ENCODE measurements around the gene FAM217A.

FAM217A gene

GRCh38 chr6:4067673-4068072 lies 11.3 kb downstream of the FAM217A start:
- no peaks in the 10 kb centered on the region for H3K9me3 ChIP-seq (ENCODE audit: low read length)
- H3F3A ChIP-seq (ENCODE audit: insufficient read depth, low read length): no peaks in the 10 kb centered on the region
- TF ChIP-seq CTCF (IDR thresholded peaks at IDR 0.05; ENCODE audit: low read length): no peak
- no peaks in the 10 kb centered on the region for H3K79me2 ChIP-seq (ENCODE audit: insufficient read depth, low read length)
- H3K9ac ChIP-seq (ENCODE audit: low read length): no peak overlapping the region
- H3K36me3 ChIP-seq (ENCODE audit: insufficient read depth, low read length): peaks cover 32% of the 10 kb centered on the region
- no peak overlapping the region for H3K4me3 ChIP-seq (ENCODE audit: low read depth, low read length, poor library complexity, severe bottlenecking)
- H3K4me1 ChIP-seq (ENCODE audit: insufficient read depth, low read length, severe bottlenecking): no peaks in the 10 kb centered on the region
- no peaks in the 10 kb centered on the region for H4K20me1 ChIP-seq (ENCODE audit: insufficient read depth, low read length)
- no peaks in the 10 kb centered on the region for H3K27me3 ChIP-seq (ENCODE audit: insufficient read depth, low read length)
- no peak overlapping the region for H3K4me2 ChIP-seq (ENCODE audit: low read length)
- no peak overlapping the region for H3K27ac ChIP-seq (ENCODE audit: low read depth, low read length, poor library complexity, severe bottlenecking)
- H3K9me2 ChIP-seq (ENCODE audit: low read depth, low read length): no peaks in the 10 kb centered on the region
- no peak overlapping the region for H2AFZ ChIP-seq (ENCODE audit: low read length)

DNA sequence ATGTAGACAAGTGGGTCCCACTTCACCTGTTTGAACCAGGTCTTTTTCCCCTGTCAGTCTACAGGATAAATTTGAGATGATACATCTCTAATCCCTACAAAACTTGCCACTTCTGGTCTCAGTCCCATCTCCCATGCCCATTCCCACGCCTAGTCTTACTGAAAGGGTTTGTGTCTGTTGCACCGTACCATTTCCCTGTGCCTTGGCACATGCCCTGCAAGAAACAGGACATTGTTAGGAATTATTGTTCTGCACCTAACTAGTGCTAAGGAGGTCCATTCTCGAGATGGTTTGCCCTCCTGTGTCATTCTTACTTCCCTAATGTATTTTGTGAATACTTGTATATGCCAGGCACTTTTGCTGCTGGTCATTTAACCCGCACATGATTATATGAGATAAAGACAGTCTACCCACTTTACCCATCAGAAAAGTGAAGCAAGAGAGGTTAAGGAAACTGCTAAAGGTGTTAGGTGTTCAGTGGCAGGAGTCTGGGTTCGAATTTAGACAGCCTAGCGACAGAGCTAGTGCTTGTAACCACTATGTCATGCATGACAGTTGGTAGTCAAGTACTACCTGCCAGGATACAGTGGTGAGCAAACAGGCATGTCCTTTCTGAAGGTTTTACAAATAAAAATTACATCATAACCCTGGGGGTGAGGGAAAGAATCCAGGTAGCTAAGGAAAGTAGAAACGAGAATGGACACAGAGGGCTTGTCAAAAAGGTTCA lies 12.7 kb downstream of the FAM217A start:
- Histone ChIP-seq H3K9me3 (ENCODE audit: low read length) (no peaks in the 10 kb centered on the region), H3K4me1 (ENCODE audit: insufficient read depth, low read length, severe bottlenecking) (no peaks in the 10 kb centered on the region), H3F3A (ENCODE audit: insufficient read depth, low read length) (no peaks in the 10 kb centered on the region), H3K36me3 (ENCODE audit: insufficient read depth, low read length) (peaks cover 47% of the 10 kb centered on the region), H2AFZ (ENCODE audit: low read length) (no peak overlapping the region), H3K27me3 (ENCODE audit: insufficient read depth, low read length) (no peaks in the 10 kb centered on the region), H3K4me3 (ENCODE audit: low read depth, low read length, poor library complexity, severe bottlenecking) (no peak overlapping the region), H3K9ac (ENCODE audit: low read length) (no peak overlapping the region), H3K4me2 (ENCODE audit: low read length) (no peak overlapping the region), H3K9me2 (ENCODE audit: low read depth, low read length) (no peaks in the 10 kb centered on the region), H3K27ac (ENCODE audit: low read depth, low read length, poor library complexity, severe bottlenecking) (no peak overlapping the region), H4K20me1 (ENCODE audit: insufficient read depth, low read length) (no peaks in the 10 kb centered on the region), H3K79me2 (ENCODE audit: insufficient read depth, low read length) (no peaks in the 10 kb centered on the region)
- TF ChIP-seq EZH2 (IDR thresholded peaks at IDR 0.05; ENCODE audit: borderline replicate concordance, low read length) (no peak), CTCF (IDR thresholded peaks at IDR 0.05; ENCODE audit: low read length) (no peak)

GRCh38 chr6:4059115-4059777 lies 19.7 kb downstream of the FAM217A start:
- no peak overlapping the region for H3K9ac ChIP-seq (ENCODE audit: low read length)
- TF ChIP-seq EZH2 (IDR thresholded peaks at IDR 0.05; ENCODE audit: borderline replicate concordance, low read length) (no peak), CTCF (IDR thresholded peaks at IDR 0.05; ENCODE audit: low read length) (no peak)
- no peaks in the 10 kb centered on the region for H4K20me1 ChIP-seq (ENCODE audit: insufficient read depth, low read length)
- no peak overlapping the region for H3K4me3 ChIP-seq (ENCODE audit: low read depth, low read length, poor library complexity, severe bottlenecking)
- no peak overlapping the region for H2AFZ ChIP-seq (ENCODE audit: low read length)
- H3K27me3 ChIP-seq (ENCODE audit: insufficient read depth, low read length): no peaks in the 10 kb centered on the region
- no peaks in the 10 kb centered on the region for H3K9me2 ChIP-seq (ENCODE audit: low read depth, low read length)
- no peaks in the 10 kb centered on the region for H3K4me1 ChIP-seq (ENCODE audit: insufficient read depth, low read length, severe bottlenecking)
- H3K36me3 ChIP-seq (ENCODE audit: insufficient read depth, low read length): peaks cover 100% of the 10 kb centered on the region
- no peaks in the 10 kb centered on the region for H3F3A ChIP-seq (ENCODE audit: insufficient read depth, low read length)
- H3K79me2 ChIP-seq (ENCODE audit: insufficient read depth, low read length): no peaks in the 10 kb centered on the region
- no peak overlapping the region for H3K27ac ChIP-seq (ENCODE audit: low read depth, low read length, poor library complexity, severe bottlenecking)
- no peaks in the 10 kb centered on the region for H3K9me3 ChIP-seq (ENCODE audit: low read length)
- H3K4me2 ChIP-seq (ENCODE audit: low read length): no peak overlapping the region

All from OCI-LY1 (cell line).